ENCODE results near the gene PYCR2. TPM values are rescaled to one million over a fixed set of nuclear protein-coding genes. Genes with fewer than 3 reads are reported as not detected.

The PYCR2 gene
- total and polyA plus RNA-seq, 2 of the 8 experiments (the other 6 are each of a cell fraction or from before 2014, with no cell fraction given), result 79.3 to 84.6 TPM

DNA sequence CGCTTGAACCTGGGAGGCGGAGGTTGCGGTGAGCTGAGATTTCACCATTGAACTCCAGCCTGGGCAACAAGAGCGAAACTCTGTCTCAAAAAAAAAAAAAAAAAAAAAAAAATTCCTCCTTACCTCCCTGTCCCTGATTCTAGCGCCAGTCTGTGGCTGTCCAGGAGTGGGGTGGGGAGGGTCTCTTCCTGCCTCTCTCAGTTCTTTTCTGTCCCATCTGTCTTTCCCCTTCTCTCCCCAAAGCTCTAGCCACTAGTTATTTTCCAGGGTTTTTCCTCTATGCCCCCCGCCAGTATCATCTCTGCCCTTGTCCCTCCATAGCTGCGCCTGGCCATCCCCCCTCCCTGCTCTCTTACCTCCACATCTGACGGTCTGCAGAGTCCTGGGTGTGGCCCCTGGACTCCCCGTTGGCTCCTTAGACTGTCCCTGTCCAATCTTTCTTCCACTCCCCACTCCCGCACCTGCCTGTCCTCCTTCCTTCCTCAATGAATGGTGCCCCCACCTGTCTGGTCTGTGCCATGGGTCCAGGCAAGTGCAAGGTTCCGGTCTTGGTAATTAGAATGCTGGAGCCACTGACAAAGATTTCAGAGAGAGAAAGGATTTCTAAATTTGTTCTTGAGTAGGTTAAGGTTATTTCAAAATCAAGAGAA lies 40.3 kb downstream of the PYCR2 start:
- CTCF ChIA-PET (ENCODE audit: partially characterized antibody), result interaction anchor here (0.8 to 21.3 kb wide), 10 partner anchors 6 to 415 kb away, joined by 3 to 406 read pairs (median 4); partner anchors contain the start of genes PYCR2 and SRP9

More for the DNA sequence above, 40.3 kb downstream of the PYCR2 start:
- no peaks in the 10 kb centered on the region for H3K36me3 ChIP-seq (ENCODE audit: control insufficient read depth in 2 of 4, insufficient read depth in 4 of 4, low read length in 3 of 4)
- no peak overlapping the region for H2BK120ac ChIP-seq (replicated peaks; ENCODE audit: low read depth, low read length)
- DNase-seq (ENCODE audit: low read depth in 1 of 2, low spot score in 2 of 2) (no peak), FAIRE-seq (no peak)
- no peak overlapping the region for H3K23ac ChIP-seq (ENCODE audit: insufficient read length)
- H4K91ac ChIP-seq (replicated peaks; ENCODE audit: insufficient read length, low read length), result no peak overlapping the region
- peak overlapping the region; percentile 30; the same call in 1 of the 2 replicates for H2BK12ac ChIP-seq (ENCODE audit: low read depth, low read length)
- H3K14ac ChIP-seq (ENCODE audit: insufficient read length), result no peak overlapping the region
- H3K4me1 ChIP-seq (replicated peaks in 1 of 4; ENCODE audit: control insufficient read depth in 3 of 4, insufficient read depth in 4 of 4, low read length in 3 of 4), result peaks cover 9 to 30% (median 21%) of the 10 kb centered on the region in 4 experiments
- H3K23me2 ChIP-seq (ENCODE audit: low read depth, low read length), result peaks cover 9% of the 10 kb centered on the region; the same call in 1 of the 2 replicates
- peaks cover 0 to 21% (median 10%) of the 10 kb centered on the region in 4 experiments; a peak in 5 of 7 replicates for H3K27me3 ChIP-seq (replicated peaks in 1 of 4; ENCODE audit: control insufficient read depth in 3 of 4, extremely low read depth in 1 of 4, insufficient read depth in 3 of 4, low read length in 3 of 4)
- POLR2A ChIA-PET (ENCODE audit: partially characterized antibody), result interaction anchor here (0.7 to 4.9 kb wide), 5 partner anchors 14 to 105 kb away, joined by 3 to 63 read pairs (median 18); partner anchors contain the start of gene SRP9
- H3K9ac ChIP-seq (replicated peaks in 1 of 4; ENCODE audit: extremely low read depth in 1 of 4, low read depth in 3 of 4, low read length in 3 of 4), result no peak overlapping the region
- no peak overlapping the region for H2BK15ac ChIP-seq (ENCODE audit: low read length)
- no peak overlapping the region for H3K4ac ChIP-seq (replicated peaks; ENCODE audit: insufficient read length, low read depth, low read length)
- no peaks in the 10 kb centered on the region for H3K9me3 ChIP-seq (ENCODE audit: insufficient read depth in 2 of 2, low read depth in 1 of 2, low read length in 1 of 2)
- 82% methylated on average over 10 of the region's 11 CpGs; no CpG with 5 or more reads in 1 of the 2 experiments for WGBS, 2 experiments (ENCODE audit: extremely low coverage in 1 of 2, insufficient coverage in 1 of 2, insufficient read length in 1 of 2, insufficient replicate concordance in 2 of 2, low coverage in 1 of 2, low lambda C conversion rate in 2 of 2, missing lambda C conversion rate in 1 of 2)
- H4K8ac ChIP-seq (ENCODE audit: extremely low read depth, insufficient read depth, low read length), result no peak overlapping the region
- no peak overlapping the region for H2AFZ ChIP-seq (ENCODE audit: low read length)
- H4K5ac ChIP-seq (ENCODE audit: insufficient read length, low read depth, low read length), result no peak overlapping the region
- no peak overlapping the region for H3K18ac ChIP-seq (ENCODE audit: extremely low read depth, low read length)
- TF ChIP-seq HDAC2 (IDR thresholded peaks at IDR 0.05; ENCODE audit: borderline replicate concordance in 1 of 2, low read depth in 2 of 2, low read length in 2 of 2) (no peak), SAP30 (IDR thresholded peaks at IDR 0.05; ENCODE audit: insufficient read depth, insufficient replicate concordance, low read length) (no peak), TAF7 (optimal IDR thresholded peaks at IDR 0.05; ENCODE audit: borderline replicate concordance, low read depth, low read length) (no peak)
- peaks cover 0 to 13% of the 10 kb centered on the region in 2 experiments; a peak in 2 of 4 replicates for H3K79me2 ChIP-seq (ENCODE audit: control insufficient read depth in 1 of 2, insufficient read depth in 2 of 2, low read length in 2 of 2)
- peaks cover 2 to 6% of the 10 kb centered on the region in 2 experiments for H4K20me1 ChIP-seq (replicated peaks in 1 of 2; ENCODE audit: control insufficient read depth in 1 of 2, insufficient read depth in 2 of 2, low read length in 2 of 2)
- no peak overlapping the region for H2BK5ac ChIP-seq (ENCODE audit: low read depth, low read length)
- no peak overlapping the region for H3K27ac ChIP-seq (ENCODE audit: low read depth, low read length)
- 0 out of 2 replicates have a peak overlapping the region, but pooled peaks have one; percentile 55 for H2BK20ac ChIP-seq (ENCODE audit: low read length)
- peak overlapping the region in 1 of 2 experiments; percentile 76; a peak in 1 of 4 replicates for H3K4me2 ChIP-seq (ENCODE audit: insufficient read depth in 1 of 2, low read depth in 2 of 2, low read length in 2 of 2)
- H3K4me3 ChIP-seq (ENCODE audit: extremely low read depth in 1 of 4, insufficient read depth in 2 of 4, low read depth in 3 of 4, low read length in 4 of 4), result no peak overlapping the region
- peaks cover 12% of the 10 kb centered on the region; the same call in 1 of the 2 replicates for H3K79me1 ChIP-seq (ENCODE audit: low read depth, low read length)
- no peak overlapping the region for H3K56ac ChIP-seq (replicated peaks; ENCODE audit: insufficient read length, low read depth, low read length)
- H2AK5ac ChIP-seq (ENCODE audit: low read depth, low read length), result no peak overlapping the region
